SJCRH30 (cell line): Measurements from ENCODE around the gene THAP2. TPM values are rescaled to one million over a fixed set of nuclear protein-coding genes. Genes with fewer than 3 reads are reported as not detected.

Experiments
- DNase-seq, 2 experiments: peaks; one replicate each; pipeline ENCODE4 v3.0.0-alpha.2; 2015 to 2020
- H3K27ac ChIP-seq: fragments of 250-450 bp; sonication (Bioruptor Pico); 2 replicates; pipeline ENCODE4 v1.5.1; 2020; ENCODE audit warnings: mild to moderate bottlenecking, moderate library complexity
- H3K27me3 ChIP-seq: fragments of 250-450 bp; sonication (Bioruptor Pico); 2 replicates; pipeline ENCODE4 v1.5.1; 2020; ENCODE audit warnings: mild to moderate bottlenecking, moderate library complexity
- H3K36me3 ChIP-seq: fragments of 250-450 bp; sonication (Bioruptor Pico); 2 replicates; pipeline ENCODE4 v1.5.1; 2020; ENCODE audit warnings: mild to moderate bottlenecking, moderate library complexity
- H3K4me1 ChIP-seq: fragments of 250-450 bp; sonication (Bioruptor Pico); 2 replicates; pipeline ENCODE4 v1.5.1; 2020; ENCODE audit warnings: mild to moderate bottlenecking, moderate library complexity
- H3K4me3 ChIP-seq: fragments of 250-450 bp; sonication (Bioruptor Pico); 2 replicates; pipeline ENCODE4 v1.5.1; 2020; ENCODE audit warnings: mild to moderate bottlenecking, moderate library complexity
- H3K9me3 ChIP-seq: fragments of 250-450 bp; sonication (Bioruptor Pico); replicated peaks from 2 replicates; pipeline ENCODE4 v1.5.1; 2020; ENCODE audit warnings: mild to moderate bottlenecking, moderate library complexity
- total RNA-seq: library from RNA; depleted of rRNA; stranded (reverse); fragments of >200 nt; shearing (Covaris generic); gene quantifications from 2 replicates; pipeline ENCODE4 v1.2.3, GENCODE V29; 2014

THAP2 gene
- total RNA-seq, 1 experiment from 2014 or later: 7.2 TPM

GRCh38 chr12:71649401-71649800 lies 14.7 kb upstream of the THAP2 start:
- H3K36me3 ChIP-seq: peaks cover 61% of the 10 kb centered on the region
- DNase-seq: no peak

GRCh38 chr12:71652656-71653055 lies 11.4 kb upstream of the THAP2 start:
- peaks cover 66% of the 10 kb centered on the region for H3K36me3 ChIP-seq
- DNase-seq: no peak
- no peaks in the 10 kb centered on the region for H3K4me1 ChIP-seq
- H3K4me3 ChIP-seq: no peak overlapping the region
- 0 out of 2 replicates have a peak, but pooled peaks cover 10% of the 10 kb centered on the region for H3K9me3 ChIP-seq
- no peak overlapping the region for H3K27ac ChIP-seq
- no peaks in the 10 kb centered on the region for H3K27me3 ChIP-seq

More at GRCh38 chr12:71649401-71649800, 14.7 kb upstream of the THAP2 start:
- Histone ChIP-seq H3K9me3 (0 out of 2 replicates have a peak, but pooled peaks cover 7% of the 10 kb centered on the region), H3K27me3 (no peaks in the 10 kb centered on the region), H3K4me1 (no peaks in the 10 kb centered on the region), H3K27ac (no peak overlapping the region), H3K4me3 (no peak overlapping the region)

- Histone ChIP-seq H3K27ac (no peak overlapping the region), H3K27me3 (no peaks in the 10 kb centered on the region), H3K4me3 (no peak overlapping the region), H3K9me3 (0 out of 2 replicates have a peak, but pooled peaks cover 10% of the 10 kb centered on the region), H3K36me3 (peaks cover 62% of the 10 kb centered on the region), H3K4me1 (no peaks in the 10 kb centered on the region)
- no peak for DNase-seq
Measured at GRCh38 chr12:71653137-71653536, 11.0 kb upstream of the THAP2 start.

GRCh38 chr12:71654200-71654599 lies 9.9 kb upstream of the THAP2 start:
- no peaks in the 10 kb centered on the region for H3K27me3 ChIP-seq
- H3K27ac ChIP-seq: no peak overlapping the region
- H3K36me3 ChIP-seq: peaks cover 64% of the 10 kb centered on the region
- 0 out of 2 replicates have a peak, but pooled peaks cover 10% of the 10 kb centered on the region for H3K9me3 ChIP-seq
- H3K4me3 ChIP-seq: no peak overlapping the region
- no peak for DNase-seq
- H3K4me1 ChIP-seq: no peaks in the 10 kb centered on the region

GRCh38 chr12:71655495-71655894 lies 8.6 kb upstream of the THAP2 start:
- peaks cover 70% of the 10 kb centered on the region for H3K36me3 ChIP-seq

GRCh38 chr12:71655907-71656306 lies 8.2 kb upstream of the THAP2 start:
- Histone ChIP-seq H3K36me3 (peaks cover 70% of the 10 kb centered on the region), H3K9me3 (0 out of 2 replicates have a peak, but pooled peaks cover 10% of the 10 kb centered on the region), H3K4me1 (no peaks in the 10 kb centered on the region), H3K4me3 (no peak overlapping the region), H3K27me3 (no peaks in the 10 kb centered on the region), H3K27ac (no peak overlapping the region)
- no peak for DNase-seq

More at GRCh38 chr12:71655495-71655894, 8.6 kb upstream of the THAP2 start:
- no peak overlapping the region for H3K27ac ChIP-seq
- 0 out of 2 replicates have a peak, but pooled peaks cover 10% of the 10 kb centered on the region for H3K9me3 ChIP-seq
- no peak overlapping the region for H3K4me3 ChIP-seq
- H3K4me1 ChIP-seq: no peaks in the 10 kb centered on the region
- H3K27me3 ChIP-seq: no peaks in the 10 kb centered on the region
- DNase-seq: no peak

- Histone ChIP-seq H3K27me3 (no peaks in the 10 kb centered on the region), H3K4me1 (peaks cover 2% of the 10 kb centered on the region; the same call in 1 of the 2 replicates), H3K9me3 (0 out of 2 replicates have a peak, but pooled peaks cover 10% of the 10 kb centered on the region), H3K4me3 (no peak overlapping the region), H3K36me3 (peaks cover 70% of the 10 kb centered on the region), H3K27ac (no peak overlapping the region)
- no peak for DNase-seq
Measured at GRCh38 chr12:71656740-71657139, 7.4 kb upstream of the THAP2 start.

GRCh38 chr12:71661977-71662530 lies 2.0 kb upstream of the THAP2 start:
- H3K27me3 ChIP-seq: no peaks in the 10 kb centered on the region
- DNase-seq: no peak
- H3K36me3 ChIP-seq: peaks cover 27% of the 10 kb centered on the region
- peak overlapping the region; percentile 77 for H3K4me3 ChIP-seq
- peaks cover 7% of the 10 kb centered on the region; the same call in 1 of the 2 replicates for H3K4me1 ChIP-seq
- H3K27ac ChIP-seq: no peak overlapping the region; the same call in 1 of the 2 replicates
- no peaks in the 10 kb centered on the region for H3K9me3 ChIP-seq

- Histone ChIP-seq H3K9me3 (no peaks in the 10 kb centered on the region), H3K27me3 (no peaks in the 10 kb centered on the region), H3K4me1 (peaks cover 7% of the 10 kb centered on the region; the same call in 1 of the 2 replicates), H3K36me3 (peaks cover 21% of the 10 kb centered on the region), H3K4me3 (peak overlapping the region; percentile 77), H3K27ac (peak overlapping the region; percentile 83)
- peak; percentile 56 to 57 for DNase-seq
Measured at GRCh38 chr12:71662849-71663560, 1.1 kb upstream of the THAP2 start.

GRCh38 chr12:71664411-71665089 lies 449 bp downstream of the THAP2 start:
- H3K4me3 ChIP-seq: peak overlapping the region; percentile 77
- no peaks in the 10 kb centered on the region for H3K27me3 ChIP-seq
- no peaks in the 10 kb centered on the region for H3K9me3 ChIP-seq
- H3K27ac ChIP-seq: peak overlapping the region; percentile 83
- no peak for DNase-seq
- peaks cover 7% of the 10 kb centered on the region; the same call in 1 of the 2 replicates for H3K4me1 ChIP-seq
- H3K36me3 ChIP-seq: peaks cover 9% of the 10 kb centered on the region

- peak overlapping the region; percentile 83 for H3K27ac ChIP-seq
- no peaks in the 10 kb centered on the region for H3K9me3 ChIP-seq
- no peaks in the 10 kb centered on the region for H3K27me3 ChIP-seq
- DNase-seq: no peak
- H3K4me1 ChIP-seq: peaks cover 7% of the 10 kb centered on the region; the same call in 1 of the 2 replicates
- H3K36me3 ChIP-seq: peaks cover 3% of the 10 kb centered on the region
- H3K4me3 ChIP-seq: peak overlapping the region; percentile 77
Measured at GRCh38 chr12:71665090-71665463, 976 bp downstream of the THAP2 start.

- Histone ChIP-seq H3K4me3 (no peak overlapping the region), H3K27ac (no peak overlapping the region), H3K36me3 (no peaks in the 10 kb centered on the region), H3K27me3 (no peaks in the 10 kb centered on the region), H3K4me1 (peaks cover 8% of the 10 kb centered on the region; the same call in 1 of the 2 replicates), H3K9me3 (no peaks in the 10 kb centered on the region)
- no peak for DNase-seq
Measured at GRCh38 chr12:71666259-71666658, 2.2 kb downstream of the THAP2 start.

GRCh38 chr12:71671311-71671710 lies 7.2 kb downstream of the THAP2 start:
- peaks cover 13% of the 10 kb centered on the region; the same call in 1 of the 2 replicates for H3K4me1 ChIP-seq
- no peaks in the 10 kb centered on the region for H3K27me3 ChIP-seq
- H3K27ac ChIP-seq: no peak overlapping the region
- no peak overlapping the region for H3K4me3 ChIP-seq
- no peaks in the 10 kb centered on the region for H3K36me3 ChIP-seq
- DNase-seq: no peak
- no peaks in the 10 kb centered on the region for H3K9me3 ChIP-seq

- DNase-seq: peak in 1 of 2 experiments; percentile 24
- H3K9me3 ChIP-seq: no peaks in the 10 kb centered on the region
- no peaks in the 10 kb centered on the region for H3K27me3 ChIP-seq
- H3K27ac ChIP-seq: no peak overlapping the region
- H3K4me3 ChIP-seq: no peak overlapping the region
- H3K36me3 ChIP-seq: no peaks in the 10 kb centered on the region
- peaks cover 13% of the 10 kb centered on the region; the same call in 1 of the 2 replicates for H3K4me1 ChIP-seq
Measured at GRCh38 chr12:71671816-71672215, 7.7 kb downstream of the THAP2 start.

GRCh38 chr12:71682466-71682865 lies 18.4 kb downstream of the THAP2 start:
- Histone ChIP-seq H3K4me3 (no peak overlapping the region), H3K27me3 (no peaks in the 10 kb centered on the region), H3K4me1 (no peaks in the 10 kb centered on the region), H3K36me3 (no peaks in the 10 kb centered on the region), H3K9me3 (no peaks in the 10 kb centered on the region), H3K27ac (no peak overlapping the region)
- no peak for DNase-seq
